HCT116 (cell line): ENCODE results near the gene HTR3E. TPM values are rescaled to one million over a fixed set of nuclear protein-coding genes. Genes with fewer than 3 reads are reported as not detected.
A peak's percentile ranks its signal among the peaks of the same experiment; 100 is the strongest.

Experiments used
- ATAC-seq: fragments of 200-7000 bp; cut with Tn5 transposase; 2 replicates; pipeline ENCODE4 v1.9.1; 2020; ENCODE audit warnings: mild to moderate bottlenecking, moderate library complexity
- BruUV-seq: library from RNA; stranded (reverse); fragments of 400-500 nt; replicated peaks from 2 replicates; lab custom pipeline; 2021; lab: Mats Ljungman, UMichigan
- CTCF ChIA-PET: fragments of 300-600 bp; sonication (Branson Sonifier 250); formaldehyde crosslinking; loops from one replicate; lab custom pipeline; 2021; ENCODE audit warnings: antibody characterized with exemption; lab: Charles Lee
- POLR2A ChIA-PET: fragments of 300-600, 350-600 bp; sonication (Branson Sonifier 250); formaldehyde crosslinking; loops from one replicate; lab custom pipeline; 2021; ENCODE audit warnings: antibody characterized with exemption; lab: Charles Lee
- RAD21 ChIA-PET, 2 experiments: fragments of 300-600 bp; sonication (Branson Sonifier 250); formaldehyde crosslinking; loops; one replicate each; lab custom pipeline; 2023; ENCODE audit warnings: low total read pairs in 2 of 2; ENCODE audit not compliant: uncharacterized antibody in 2 of 2, unreplicated experiment in 2 of 2, low non-redundant PET in 1 of 2; lab: Charles Lee
- DNase-seq: peaks from one replicate; pipeline ENCODE4 v3.0.0-alpha.2; 2010; ENCODE audit warnings: low read depth, low spot score
- H2AFZ ChIP-seq: fragments of 200-600 bp; shearing (Covaris generic), sonication (generic); 2 replicates; pipeline ENCODE4 v1.6.1; 2017; ENCODE audit warnings: low read depth, mixed run types, mixed read lengths, antibody characterized with exemption, low read length; ENCODE audit not compliant: poor library complexity, severe bottlenecking
- H3K27ac ChIP-seq: 2 replicates; pipeline ENCODE4 v1.5.1; 2012; ENCODE audit warnings: low read depth, low read length
- H3K27me3 ChIP-seq: fragments of 200-600 bp; sonication (generic); 2 replicates; pipeline ENCODE4 v1.6.1; 2016; ENCODE audit warnings: mixed run types, low read length, mixed read lengths; ENCODE audit not compliant: insufficient read depth
- H3K36me3 ChIP-seq, 2 experiments: fragments of 200-500 bp in 1 of 2; fragments of 200-600 bp in 1 of 2; sonication (Bioruptor generic) in 1 of 2; sonication (generic) in 1 of 2; 2 replicates each; pipeline versions ENCODE4 v1.5.1 to v1.6.1; 2014 to 2016; ENCODE audit warnings: low read length in 2 of 2, inconsistent platforms in 1 of 2, mixed read lengths in 1 of 2, mixed run types in 1 of 2; ENCODE audit not compliant: insufficient read depth in 2 of 2, control insufficient read depth in 1 of 2
- H3K4me1 ChIP-seq, 2 experiments: fragments of 200-600 bp in 1 of 2; sonication (generic) in 1 of 2; 2 replicates each; pipeline versions ENCODE4 v1.5.1 to v1.6.1; 2012 to 2017; ENCODE audit warnings: low read length in 2 of 2, inconsistent platforms in 1 of 2, mild to moderate bottlenecking in 1 of 2, mixed read lengths in 1 of 2, mixed run types in 1 of 2, moderate library complexity in 1 of 2; ENCODE audit not compliant: insufficient read depth in 2 of 2, control insufficient read depth in 1 of 2
- H3K4me2 ChIP-seq: fragments of 200-600 bp; sonication (generic); 2 replicates; pipeline ENCODE4 v1.6.1; 2017; ENCODE audit warnings: mixed run types, low read length, mixed read lengths
- H3K4me3 ChIP-seq, 2 experiments: fragments of 200-600 bp in 1 of 2; sonication (generic) in 1 of 2; replicated peaks in 1 of 2; 2 replicates each; pipeline ENCODE4 v1.5.1; 2011 to 2016; ENCODE audit warnings: low read length in 2 of 2, control low read depth in 1 of 2, low read depth in 1 of 2, mild to moderate bottlenecking in 1 of 2, mixed read lengths in 1 of 2, mixed run types in 1 of 2
- H3K79me2 ChIP-seq: fragments of 200-600 bp; sonication (generic); 2 replicates; pipeline ENCODE4 v1.6.1; 2017; ENCODE audit warnings: mild to moderate bottlenecking, mixed run types, low read length, moderate library complexity, mixed read lengths; ENCODE audit not compliant: insufficient read depth
- H3K9ac ChIP-seq: fragments of 200-600 bp; sonication (generic); 2 replicates; pipeline ENCODE4 v1.6.1; 2016; ENCODE audit warnings: low read length, mixed read lengths
- H3K9me2 ChIP-seq: fragments of 200-600 bp; sonication (generic), shearing (Covaris generic); 2 replicates; pipeline ENCODE4 v1.6.1; 2017; ENCODE audit warnings: mixed run types, mild to moderate bottlenecking, moderate library complexity; ENCODE audit not compliant: insufficient read depth
- H3K9me3 ChIP-seq, 2 experiments: fragments of 200-500 bp in 1 of 2; fragments of 200-600 bp in 1 of 2; sonication (Bioruptor generic) in 1 of 2; sonication (generic) in 1 of 2; 2 replicates each; pipeline ENCODE4 v1.6.1; 2014 to 2017; ENCODE audit warnings: low read length in 2 of 2, mixed read lengths in 2 of 2, inconsistent platforms in 1 of 2, low read depth in 1 of 2, mild to moderate bottlenecking in 1 of 2, mixed run types in 1 of 2, moderate library complexity in 1 of 2; ENCODE audit not compliant: control insufficient read depth in 1 of 2, insufficient read depth in 1 of 2
- H4K20me1 ChIP-seq: fragments of 200-600 bp; sonication (generic), shearing (Covaris generic); 2 replicates; pipeline ENCODE4 v1.6.1; 2017; ENCODE audit warnings: mixed run types, mild to moderate bottlenecking, moderate library complexity; ENCODE audit not compliant: insufficient read depth
- ATF3 ChIP-seq: IDR thresholded peaks from 2 replicates; pipeline ENCODE4 v1.6.1; 2012
- CTCF ChIP-seq, 3 experiments: fragments of 200-600 bp in 1 of 3; sonication (generic) in 1 of 3; IDR thresholded peaks in 2 of 3; conservative IDR thresholded peaks in 1 of 3; 2 replicates each; pipeline ENCODE4 v1.5.1; 2012 to 2017; ENCODE audit warnings: low read depth in 2 of 3, low read length in 2 of 3, antibody characterized with exemption in 1 of 3, borderline replicate concordance in 1 of 3, control low read depth in 1 of 3, mild to moderate bottlenecking in 1 of 3, mixed read lengths in 1 of 3, mixed run types in 1 of 3, moderate library complexity in 1 of 3; ENCODE audit not compliant: insufficient read depth in 1 of 3
- EGR1 ChIP-seq: IDR thresholded peaks from 2 replicates; pipeline ENCODE4 v1.6.1; 2012; ENCODE audit warnings: low read depth
- EZH2phosphoT487 ChIP-seq: fragments of 200-600 bp; IDR thresholded peaks from 2 replicates; pipeline ENCODE4 v1.6.1; 2018; ENCODE audit warnings: antibody characterized with exemption, borderline replicate concordance
- FOSL1 ChIP-seq: IDR thresholded peaks from 2 replicates; pipeline ENCODE4 v1.6.1; 2012; ENCODE audit warnings: low read depth
- MAX ChIP-seq: IDR thresholded peaks from 2 replicates; pipeline ENCODE4 v1.6.1; 2012
- POLR2A ChIP-seq: IDR thresholded peaks from 2 replicates; pipeline ENCODE4 v1.7.0; 2011; ENCODE audit warnings: borderline replicate concordance; ENCODE audit not compliant: insufficient read depth, insufficient read length; ENCODE audit errors: extremely low read depth
- POLR2AphosphoS5 ChIP-seq: IDR thresholded peaks from 2 replicates; pipeline ENCODE4 v1.6.1; 2011; ENCODE audit warnings: mild to moderate bottlenecking, low read depth, low read length, moderate library complexity
- RAD21 ChIP-seq: IDR thresholded peaks from 2 replicates; pipeline ENCODE4 v1.6.1; 2012; ENCODE audit warnings: low read depth, mild to moderate bottlenecking
- SIN3A ChIP-seq: IDR thresholded peaks from 2 replicates; pipeline ENCODE4 v1.6.1; 2012; ENCODE audit warnings: low read depth
- SP1 ChIP-seq: IDR thresholded peaks from 2 replicates; pipeline ENCODE4 v1.6.1; 2012; ENCODE audit warnings: low read depth
- TCF7L2 ChIP-seq: IDR thresholded peaks from 2 replicates; pipeline ENCODE4 v1.7.0; 2011; ENCODE audit warnings: borderline replicate concordance, inconsistent platforms; ENCODE audit not compliant: insufficient read depth, insufficient read length; ENCODE audit errors: extremely low read depth
- ZBTB33 ChIP-seq: IDR thresholded peaks from 2 replicates; pipeline ENCODE4 v1.6.1; 2011; ENCODE audit warnings: mild to moderate bottlenecking, low read length, moderate library complexity; ENCODE audit not compliant: insufficient replicate concordance; ENCODE audit errors: extremely low read depth
- ZFX ChIP-seq: fragments of 450-650 bp; IDR thresholded peaks from 2 replicates; pipeline ENCODE4 v1.6.1; 2017
- ZNF274 ChIP-seq: fragments of 200-500 bp; sonication (Bioruptor generic); IDR thresholded peaks from 2 replicates; pipeline ENCODE4 v1.6.1; 2014; ENCODE audit warnings: mild to moderate bottlenecking, low read depth, low read length, inconsistent platforms
- intact Hi-C: fragments of 100-400 bp; cut with micrococcal nuclease; formaldehyde crosslinking; loops from 2 replicates; pipeline ENCODE4 v1.10.0; 2022
- total RNA-seq: library from RNA; stranded (reverse); gene quantifications from one replicate; pipeline ENCODE4 v1.2.1, GENCODE V29; 2021; ENCODE audit not compliant: unreplicated experiment

Gene HTR3E
- total RNA-seq, 1 experiment from 2014 or later: not detected

DNA sequence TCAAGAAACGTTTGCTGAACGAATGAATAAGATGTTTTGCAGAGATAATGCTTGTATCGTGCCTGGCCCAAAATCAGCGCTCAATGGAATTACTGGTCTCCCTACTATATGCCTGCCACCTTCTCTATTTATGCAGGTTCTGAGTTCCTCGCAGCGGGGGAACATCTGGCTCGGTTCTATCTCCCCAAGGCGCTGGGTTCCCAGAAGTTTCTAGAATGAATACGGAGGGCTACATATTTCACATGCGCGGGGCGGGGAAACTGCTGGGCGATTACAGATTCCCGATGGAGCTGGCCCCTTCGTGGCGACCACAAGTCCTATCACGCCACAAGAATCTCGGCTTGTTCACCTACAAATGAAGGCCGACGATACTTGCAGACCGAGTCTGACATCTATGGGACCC, 37.9 kb downstream of the HTR3E start (continued):
- TF ChIP-seq POLR2A (no peak), ZFX (no peak), SP1 (no peak), ZNF274 (no peak), SIN3A (no peak), EZH2phosphoT487 (no peak)

- Histone ChIP-seq H3K9me3 (no peaks in the 10 kb centered on the region), H3K9me2 (no peaks in the 10 kb centered on the region), H3K27me3 (no peaks in the 10 kb centered on the region), H2AFZ (peak within 1 kb of the TSS; percentile 60), H3K9ac (peak within 1 kb of the TSS; percentile 89), H3K36me3 (peaks cover 5% of the 10 kb centered on the region in 2 experiments; a peak in 3 of 4 replicates), H3K4me2 (peak within 1 kb of the TSS; percentile 91), H3K27ac (peak within 1 kb of the TSS; percentile 71), H4K20me1 (no peaks in the 10 kb centered on the region), H3K79me2 (peaks cover 50% of the 10 kb centered on the region), H3K4me1 (peaks cover 9 to 31% of the 10 kb centered on the region in 2 experiments; a peak in 3 of 4 replicates), H3K4me3 (peak within 1 kb of the TSS; percentile 89 to 91)
- peak; percentile 89 for DNase-seq
- ChIA-PET CTCF (interaction anchor here (0.9 to 1.8 kb wide), 2 partner anchors 9 to 238 kb away, joined by 3 to 6 read pairs; no protein-coding TSS in a partner anchor), RAD21 (no interaction called here), POLR2A (interaction anchor here (1.2 to 1.4 kb wide), 4 partner anchors 10 to 46 kb away, joined by 3 to 7 read pairs (median 4); partner anchors contain the start of gene AP2M1)
- intact Hi-C loops: loop anchor here (2.0 kb wide), 1 partner anchor 39 kb away; the partner anchor contains the start of gene AP2M1
- no TSS peak for BruUV-seq
- ATAC-seq: peak; percentile 79
- TF ChIP-seq FOSL1 (no peak; the same call in 1 of the 2 replicates), MAX (peak; percentile 89), POLR2A (peak; percentile 69), SIN3A (peak; percentile 96), EGR1 (peak; percentile 52; the same call in 1 of the 2 replicates), RAD21 (no peak), ATF3 (no peak), EZH2phosphoT487 (no peak), POLR2AphosphoS5 (peak; percentile 90), TCF7L2 (no peak), ZBTB33 (peak; percentile 88), CTCF (IDR thresholded peaks at IDR 0.05 in 2 of 3, conservative IDR thresholded peaks at IDR 0.05 in 1 of 3; ENCODE audit: borderline replicate concordance in 1 of 3, insufficient read depth in 1 of 3, low read depth in 2 of 3, low read length in 2 of 3) (peak in 1 of 3 experiments; percentile 41; a peak in 1 of 6 replicates)
Observed at GRCh38 chr3:184135149-184135910, 38.5 kb downstream of the HTR3E start, which contains the start of gene EIF2B5. Gene EIF2B5 (plus strand): TSS chr3:184135358. CDS start chr3:184135386, 28 bp downstream.
